Measurements from ENCODE around the gene RETREG1.

GRCh38 chr5:16454686-16455085 is 162.1 kb downstream of the RETREG1 start:
- TF ChIP-seq CTCF (tag by site-specific recombination; IDR thresholded peaks at IDR 0.05) (no peak), ZNF302 (tag by site-specific recombination; IDR thresholded peaks at IDR 0.05; ENCODE audit: low read depth) (no peak), ZNF585B (tag by site-specific recombination; IDR thresholded peaks at IDR 0.05) (no peak), ZNF433 (tag by site-specific recombination; IDR thresholded peaks at IDR 0.05; ENCODE audit: low read depth) (no peak), ZNF501 (tag by site-specific recombination; IDR thresholded peaks at IDR 0.05) (no peak), PRDM4 (tag by site-specific recombination; IDR thresholded peaks at IDR 0.05) (no peak), ZNF776 (tag by site-specific recombination; IDR thresholded peaks at IDR 0.05; ENCODE audit: borderline replicate concordance) (no peak)
